Tibial nerve (tissue), 4 donors: ENCODE results near the gene OR2AK2.
"Not testable (repeated sequence)": the region's sequence is repeated elsewhere in the genome, so short reads cannot be mapped to it uniquely, and the experiment has no call there.

ENCODE experiments used
- CTCF ChIP-seq, 5 experiments: fragments of 200-600 bp in 3 of 5; fragments of 450-650 bp in 2 of 5; sonication (generic) in 3 of 5; IDR thresholded peaks; one replicate each; pipeline ENCODE4 v1.5.1; 2016 to 2019; ENCODE audit warnings: antibody characterized with exemption in 5 of 5, mild to moderate bottlenecking in 3 of 5, moderate library complexity in 2 of 5
- EP300 ChIP-seq, 2 donors: sonication (generic); formaldehyde crosslinking; IDR thresholded peaks; one replicate each; pipeline ENCODE4 v1.6.1; 2017; ENCODE audit warnings: antibody characterized with exemption in 2 of 2, mild to moderate bottlenecking in 1 of 2
- POLR2A ChIP-seq, 2 donors: fragments of 450-650 bp; IDR thresholded peaks; one replicate each; pipeline ENCODE4 v1.6.1; 2017; ENCODE audit warnings: antibody characterized with exemption in 2 of 2, mild to moderate bottlenecking in 2 of 2, moderate library complexity in 2 of 2

- not testable (repeated sequence) for TF ChIP-seq EP300, POLR2A (IDR thresholded peaks at IDR 0.05)
- peak; percentile 27 to 80 (median 71) for TF ChIP-seq CTCF (IDR thresholded peaks at IDR 0.05)
These were observed 27.9 kb upstream of the OR2AK2 start for GRCh38 chr1:247936965-247937734.
